ENCODE data around the gene NGFR.

The NGFR gene, protein sequence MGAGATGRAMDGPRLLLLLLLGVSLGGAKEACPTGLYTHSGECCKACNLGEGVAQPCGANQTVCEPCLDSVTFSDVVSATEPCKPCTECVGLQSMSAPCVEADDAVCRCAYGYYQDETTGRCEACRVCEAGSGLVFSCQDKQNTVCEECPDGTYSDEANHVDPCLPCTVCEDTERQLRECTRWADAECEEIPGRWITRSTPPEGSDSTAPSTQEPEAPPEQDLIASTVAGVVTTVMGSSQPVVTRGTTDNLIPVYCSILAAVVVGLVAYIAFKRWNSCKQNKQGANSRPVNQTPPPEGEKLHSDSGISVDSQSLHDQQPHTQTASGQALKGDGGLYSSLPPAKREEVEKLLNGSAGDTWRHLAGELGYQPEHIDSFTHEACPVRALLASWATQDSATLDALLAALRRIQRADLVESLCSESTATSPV

DNA sequence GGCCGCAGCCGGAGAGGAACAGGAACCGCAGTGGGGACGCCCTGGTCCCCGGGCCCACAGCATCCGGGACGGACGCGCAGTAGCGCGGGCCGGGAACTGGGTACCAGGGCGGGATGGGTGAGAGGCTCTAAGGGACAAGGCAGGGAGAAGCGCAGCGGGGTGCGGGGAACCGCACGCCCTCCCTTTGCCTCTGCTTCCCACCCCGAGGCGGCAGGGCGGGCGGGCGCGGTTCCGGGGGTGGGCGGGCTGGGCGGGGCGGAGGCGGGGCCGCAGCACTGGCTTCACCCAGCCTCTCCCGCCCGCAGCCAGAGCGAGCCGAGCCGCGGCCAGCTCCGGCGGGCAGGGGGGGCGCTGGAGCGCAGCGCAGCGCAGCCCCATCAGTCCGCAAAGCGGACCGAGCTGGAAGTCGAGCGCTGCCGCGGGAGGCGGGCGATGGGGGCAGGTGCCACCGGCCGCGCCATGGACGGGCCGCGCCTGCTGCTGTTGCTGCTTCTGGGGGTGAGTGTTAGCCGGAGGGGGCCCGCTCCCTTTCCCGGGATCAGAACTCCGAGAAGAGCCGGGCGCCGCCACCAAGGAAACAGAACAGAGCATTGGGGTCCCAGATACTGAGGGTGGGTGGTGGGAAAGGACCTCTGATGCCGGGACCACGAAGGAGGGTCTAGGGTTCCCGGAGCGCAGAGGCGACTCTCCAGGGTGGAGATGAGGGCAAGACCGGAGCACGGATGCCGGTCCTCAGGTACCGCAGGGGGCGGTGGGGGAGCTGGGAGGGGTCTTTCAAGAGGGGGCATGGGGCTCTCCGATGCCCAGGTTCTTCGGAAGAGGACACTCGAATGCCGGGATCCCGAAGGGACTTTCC is at the start of gene NGFR:
Gene NGFR, plus strand, starts transcription at position 308 of the 856 bp plus-strand sequence. Its CDS starts 125 bp downstream, at position 433.
- no peak within 1 kb of the TSS for H3K27ac ChIP-seq (ENCODE audit: low read depth, low read length)
- TF ChIP-seq, protein P1, sequence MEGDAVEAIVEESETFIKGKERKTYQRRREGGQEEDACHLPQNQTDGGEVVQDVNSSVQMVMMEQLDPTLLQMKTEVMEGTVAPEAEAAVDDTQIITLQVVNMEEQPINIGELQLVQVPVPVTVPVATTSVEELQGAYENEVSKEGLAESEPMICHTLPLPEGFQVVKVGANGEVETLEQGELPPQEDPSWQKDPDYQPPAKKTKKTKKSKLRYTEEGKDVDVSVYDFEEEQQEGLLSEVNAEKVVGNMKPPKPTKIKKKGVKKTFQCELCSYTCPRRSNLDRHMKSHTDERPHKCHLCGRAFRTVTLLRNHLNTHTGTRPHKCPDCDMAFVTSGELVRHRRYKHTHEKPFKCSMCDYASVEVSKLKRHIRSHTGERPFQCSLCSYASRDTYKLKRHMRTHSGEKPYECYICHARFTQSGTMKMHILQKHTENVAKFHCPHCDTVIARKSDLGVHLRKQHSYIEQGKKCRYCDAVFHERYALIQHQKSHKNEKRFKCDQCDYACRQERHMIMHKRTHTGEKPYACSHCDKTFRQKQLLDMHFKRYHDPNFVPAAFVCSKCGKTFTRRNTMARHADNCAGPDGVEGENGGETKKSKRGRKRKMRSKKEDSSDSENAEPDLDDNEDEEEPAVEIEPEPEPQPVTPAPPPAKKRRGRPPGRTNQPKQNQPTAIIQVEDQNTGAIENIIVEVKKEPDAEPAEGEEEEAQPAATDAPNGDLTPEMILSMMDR (IDR thresholded peaks at IDR 0.05; ENCODE audit: low read depth, low read length, poor library complexity, severe bottlenecking) = peak; percentile 15
- no peak; the same call in 1 of the 2 replicates for TF ChIP-seq EZH2phosphoT487 (IDR thresholded peaks at IDR 0.05; ENCODE audit: borderline replicate concordance, low read length)

DNA sequence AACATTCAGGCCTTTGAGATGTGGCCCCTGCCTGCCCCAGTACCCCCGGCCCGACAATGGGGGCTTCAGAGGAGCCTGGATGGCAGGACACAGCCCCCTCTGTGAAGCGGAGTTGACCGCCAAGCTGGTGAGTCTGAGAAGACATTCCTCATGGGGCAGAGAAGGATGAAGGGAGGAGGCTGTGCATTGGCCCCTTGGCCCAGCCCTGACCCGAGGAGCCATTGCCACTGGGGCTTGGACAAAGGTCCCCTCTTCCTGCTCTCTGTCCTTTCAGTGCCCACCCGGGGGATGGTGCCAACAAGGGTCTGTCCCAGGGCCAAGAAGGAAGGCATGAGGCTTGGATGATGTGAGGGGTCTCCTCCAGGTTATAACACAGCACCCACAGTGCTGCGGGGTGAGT is 49.5 kb upstream of the NGFR start:
- Histone ChIP-seq H3K9me2 (replicated peaks; ENCODE audit: control insufficient read depth, low read length) (no peaks in the 10 kb centered on the region), H3K27me3 (ENCODE audit: control insufficient read depth, low read length) (peaks cover 9% of the 10 kb centered on the region; the same call in 1 of the 2 replicates), H3K9me3 (ENCODE audit: control insufficient read depth, insufficient read depth, low read length) (no peaks in the 10 kb centered on the region), H3K4me2 (ENCODE audit: low read length) (no peak overlapping the region), H3K79me2 (ENCODE audit: control insufficient read depth, low read length) (no peaks in the 10 kb centered on the region), H3F3A (ENCODE audit: control insufficient read depth, insufficient read depth) (no peaks in the 10 kb centered on the region), H3K4me3 (ENCODE audit: low read length) (no peak overlapping the region), H3K4me1 (ENCODE audit: control insufficient read depth, low read length) (no peaks in the 10 kb centered on the region), H3K27ac (ENCODE audit: low read depth, low read length) (no peak overlapping the region), H4K20me1 (ENCODE audit: control insufficient read depth, insufficient read depth, low read depth, low read length) (no peaks in the 10 kb centered on the region), H3K36me3 (ENCODE audit: control insufficient read depth, low read length) (no peaks in the 10 kb centered on the region)
- TF ChIP-seq, protein P1 (IDR thresholded peaks at IDR 0.05; ENCODE audit: low read depth, low read length, poor library complexity, severe bottlenecking) = no peak
- TF ChIP-seq EZH2phosphoT487 (IDR thresholded peaks at IDR 0.05; ENCODE audit: borderline replicate concordance, low read length) = no peak

More for the DNA sequence above, at the start of gene NGFR:
- no peaks in the 10 kb centered on the region for H3K9me2 ChIP-seq (replicated peaks; ENCODE audit: control insufficient read depth, low read length)
- H3K79me2 ChIP-seq (ENCODE audit: control insufficient read depth, low read length) = no peaks in the 10 kb centered on the region
- peaks cover 70% of the 10 kb centered on the region for H3K27me3 ChIP-seq (ENCODE audit: control insufficient read depth, low read length)
- H3K36me3 ChIP-seq (ENCODE audit: control insufficient read depth, low read length) = no peaks in the 10 kb centered on the region
- no peaks in the 10 kb centered on the region for H3K9me3 ChIP-seq (ENCODE audit: control insufficient read depth, insufficient read depth, low read length)
- peaks cover 17% of the 10 kb centered on the region for H3K4me1 ChIP-seq (ENCODE audit: control insufficient read depth, low read length)
- peak within 1 kb of the TSS; percentile 72 for H3K4me3 ChIP-seq (ENCODE audit: low read length)
- no peaks in the 10 kb centered on the region for H3F3A ChIP-seq (ENCODE audit: control insufficient read depth, insufficient read depth)
- H4K20me1 ChIP-seq (ENCODE audit: control insufficient read depth, insufficient read depth, low read depth, low read length) = no peaks in the 10 kb centered on the region
- peak within 1 kb of the TSS; percentile 86 for H3K4me2 ChIP-seq (ENCODE audit: low read length)

DNA sequence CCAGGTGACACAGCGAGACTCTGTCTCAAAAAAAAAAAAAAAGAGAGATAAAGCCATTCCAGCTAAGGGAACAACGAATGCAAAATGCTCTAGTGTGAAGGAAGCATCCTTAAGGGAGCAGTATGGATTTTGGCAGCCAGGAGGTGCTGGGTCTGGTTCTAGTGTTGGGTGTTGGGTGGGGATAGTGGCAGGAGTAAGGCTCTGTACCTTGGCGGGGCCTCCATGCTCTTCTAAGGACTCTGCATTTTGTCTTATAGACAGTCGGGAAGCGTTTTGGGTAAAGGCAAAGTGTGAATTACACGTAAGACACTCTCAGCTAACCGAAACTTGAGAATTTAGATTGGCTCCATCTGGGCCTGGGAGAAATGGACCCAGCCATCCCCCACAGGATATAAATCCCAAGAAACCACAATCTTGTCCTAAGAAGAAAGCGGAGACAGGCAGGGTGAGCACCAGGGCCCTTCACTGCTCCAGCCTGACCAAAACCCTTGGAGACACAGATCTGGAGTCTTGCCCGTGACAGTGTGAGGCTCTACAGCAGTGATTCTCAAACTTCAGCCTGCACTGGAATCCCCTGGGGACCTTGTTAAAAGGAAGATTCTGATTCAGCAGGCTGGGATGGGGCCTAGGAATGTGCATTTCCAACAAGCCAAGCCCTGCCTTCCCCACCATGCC is 47.3 kb upstream of the NGFR start:
- Histone ChIP-seq H3K27ac (ENCODE audit: low read depth, low read length) (no peak overlapping the region), H3K36me3 (ENCODE audit: control insufficient read depth, low read length) (no peaks in the 10 kb centered on the region), H3K4me1 (ENCODE audit: control insufficient read depth, low read length) (peaks cover 5% of the 10 kb centered on the region), H4K20me1 (ENCODE audit: control insufficient read depth, insufficient read depth, low read depth, low read length) (no peaks in the 10 kb centered on the region), H3K4me3 (ENCODE audit: low read length) (no peak overlapping the region), H3F3A (ENCODE audit: control insufficient read depth, insufficient read depth) (no peaks in the 10 kb centered on the region), H3K27me3 (ENCODE audit: control insufficient read depth, low read length) (peaks cover 9% of the 10 kb centered on the region; the same call in 1 of the 2 replicates), H3K4me2 (ENCODE audit: low read length) (no peak overlapping the region), H3K79me2 (ENCODE audit: control insufficient read depth, low read length) (no peaks in the 10 kb centered on the region), H3K9me2 (replicated peaks; ENCODE audit: control insufficient read depth, low read length) (no peaks in the 10 kb centered on the region), H3K9me3 (ENCODE audit: control insufficient read depth, insufficient read depth, low read length) (no peaks in the 10 kb centered on the region)
- TF ChIP-seq EZH2phosphoT487 (IDR thresholded peaks at IDR 0.05; ENCODE audit: borderline replicate concordance, low read length) = no peak
